Caco-2 (cell line): ENCODE data around the gene SHPK. TPM values are rescaled to one million over a fixed set of nuclear protein-coding genes. Genes with fewer than 3 reads are reported as not detected.

Experiments used
- BruUV-seq: library from RNA; stranded (reverse); fragments of 400-500 nt; replicated peaks from 2 replicates; lab custom pipeline; 2021; lab: Mats Ljungman, UMichigan
- CTCF ChIA-PET: fragments of 300-600 bp; sonication (Branson Sonifier 250); formaldehyde crosslinking; loops from one replicate; lab custom pipeline; 2022; ENCODE audit warnings: antibody characterized with exemption; lab: Charles Lee
- POLR2A ChIA-PET: fragments of 300-600 bp; sonication (Branson Sonifier 250); formaldehyde crosslinking; loops from one replicate; lab custom pipeline; 2022; ENCODE audit warnings: antibody characterized with exemption; lab: Charles Lee
- DNase-seq, 2 experiments: peaks; one replicate each; pipeline versions ENCODE4 v3.0.0 to v3.0.0-alpha.2; 2020 to 2022
- H3K27me3 ChIP-seq: replicated peaks from 2 replicates; pipeline ENCODE4 v1.6.0; 2011; ENCODE audit warnings: low read length; ENCODE audit not compliant: control insufficient read depth, insufficient read depth
- H3K36me3 ChIP-seq: 2 replicates; pipeline ENCODE4 v1.5.1; 2011; ENCODE audit warnings: low read length; ENCODE audit not compliant: control insufficient read depth, insufficient read depth
- H3K4me1 ChIP-seq: fragments of 250-450 bp; sonication (Bioruptor Pico); 2 replicates; pipeline ENCODE4 v1.5.1; 2020; ENCODE audit warnings: mild to moderate bottlenecking
- H3K4me3 ChIP-seq: 2 replicates; pipeline ENCODE4 v1.5.1; 2011; ENCODE audit warnings: low read depth, mild to moderate bottlenecking, control low read depth, low read length
- H3K9me3 ChIP-seq: fragments of 250-450 bp; sonication (Bioruptor Pico); 2 replicates; pipeline ENCODE4 v1.5.1; 2020; ENCODE audit warnings: mild to moderate bottlenecking, moderate library complexity
- H3K27ac Mint-ChIP-seq: one replicate; pipeline ENCODE4 v1.8.0; 2022; ENCODE audit warnings: mixed read lengths; ENCODE audit not compliant: unreplicated experiment
- H3K27me3 Mint-ChIP-seq: one replicate; pipeline ENCODE4 v1.8.0; 2022; ENCODE audit warnings: mixed read lengths; ENCODE audit not compliant: insufficient read depth, unreplicated experiment
- H3K36me3 Mint-ChIP-seq: one replicate; pipeline ENCODE4 v1.8.0; 2022; ENCODE audit warnings: mild to moderate bottlenecking, mixed read lengths; ENCODE audit not compliant: insufficient read depth, unreplicated experiment
- H3K4me1 Mint-ChIP-seq: one replicate; pipeline ENCODE4 v1.8.0; 2022; ENCODE audit warnings: low read depth, mixed read lengths; ENCODE audit not compliant: unreplicated experiment
- H3K4me3 Mint-ChIP-seq: one replicate; pipeline ENCODE4 v1.8.0; 2022; ENCODE audit warnings: mild to moderate bottlenecking, moderate library complexity, mixed read lengths; ENCODE audit not compliant: unreplicated experiment
- H3K9me3 Mint-ChIP-seq: one replicate; pipeline ENCODE4 v1.8.0; 2022; ENCODE audit warnings: mixed read lengths; ENCODE audit not compliant: unreplicated experiment
- CTCF ChIP-seq, 2 experiments: fragments of 200-600 bp in 1 of 2; IDR thresholded peaks; 1 replicate in 1 of 2; 2 replicates in 1 of 2; pipeline versions ENCODE4 v1.5.1 to v1.8.0; 2011 to 2022; ENCODE audit warnings: antibody characterized with exemption in 1 of 2, control low read depth in 1 of 2, inconsistent platforms in 1 of 2, low read depth in 1 of 2, low read length in 1 of 2, mild to moderate bottlenecking in 1 of 2, moderate library complexity in 1 of 2; ENCODE audit not compliant: insufficient read depth in 1 of 2, severe bottlenecking in 1 of 2, unreplicated experiment in 1 of 2
- intact Hi-C: fragments of 100-400 bp; cut with micrococcal nuclease; formaldehyde crosslinking; loops from one replicate; pipeline ENCODE4 v1.10.0; 2022; ENCODE audit not compliant: unreplicated experiment
- total RNA-seq: library from RNA; stranded (reverse); gene quantifications from 2 replicates; pipeline ENCODE4 v1.2.3, GENCODE V29; 2022

SHPK gene
- total RNA-seq, 1 experiment from 2014 or later, result 17.7 TPM

GRCh38 chr17:3596804-3597464 lies 39.1 kb downstream of the SHPK start:
- no TSS peak for BruUV-seq
- POLR2A ChIA-PET, result no interaction called here
- no peak overlapping the region for H3K4me3 ChIP-seq
- no peaks in the 10 kb centered on the region for H3K4me1 ChIP-seq
- no peaks in the 10 kb centered on the region for H3K27me3 ChIP-seq
- no peaks in the 10 kb centered on the region for H3K36me3 Mint-ChIP-seq
- no peak overlapping the region for H3K27ac Mint-ChIP-seq
- TF ChIP-seq CTCF (IDR thresholded peaks at IDR 0.05; ENCODE audit: insufficient read depth in 1 of 2, low read depth in 1 of 2, low read length in 1 of 2, severe bottlenecking in 1 of 2, unreplicated experiment in 1 of 2), result no peak
- no peaks in the 10 kb centered on the region for H3K4me1 Mint-ChIP-seq
- no peaks in the 10 kb centered on the region for H3K9me3 Mint-ChIP-seq
- H3K27me3 Mint-ChIP-seq, result no peaks in the 10 kb centered on the region
- no peaks in the 10 kb centered on the region for H3K36me3 ChIP-seq
- H3K4me3 Mint-ChIP-seq, result no peak overlapping the region
- intact Hi-C loops, result no loop called here
- CTCF ChIA-PET, result no interaction called here
- DNase-seq, result no peak
- no peaks in the 10 kb centered on the region for H3K9me3 ChIP-seq

GRCh38 chr17:3594976-3595375 lies 41.1 kb downstream of the SHPK start:
- ChIA-PET POLR2A (no interaction called here), CTCF (no interaction called here)
- Histone ChIP-seq H3K4me1 (no peaks in the 10 kb centered on the region), H3K36me3 (no peaks in the 10 kb centered on the region), H3K27me3 (no peaks in the 10 kb centered on the region), H3K4me3 (no peak overlapping the region), H3K9me3 (no peaks in the 10 kb centered on the region)
- no peaks in the 10 kb centered on the region for H3K27me3 Mint-ChIP-seq
- no TSS peak for BruUV-seq
- no peak overlapping the region for H3K4me3 Mint-ChIP-seq
- no peaks in the 10 kb centered on the region for H3K9me3 Mint-ChIP-seq
- H3K4me1 Mint-ChIP-seq, result no peaks in the 10 kb centered on the region
- no peak overlapping the region for H3K27ac Mint-ChIP-seq
- intact Hi-C loops, result no loop called here
- H3K36me3 Mint-ChIP-seq, result no peaks in the 10 kb centered on the region
- no peak for TF ChIP-seq CTCF (IDR thresholded peaks at IDR 0.05; ENCODE audit: insufficient read depth in 1 of 2, low read depth in 1 of 2, low read length in 1 of 2, severe bottlenecking in 1 of 2, unreplicated experiment in 1 of 2)
- DNase-seq, result no peak

DNA sequence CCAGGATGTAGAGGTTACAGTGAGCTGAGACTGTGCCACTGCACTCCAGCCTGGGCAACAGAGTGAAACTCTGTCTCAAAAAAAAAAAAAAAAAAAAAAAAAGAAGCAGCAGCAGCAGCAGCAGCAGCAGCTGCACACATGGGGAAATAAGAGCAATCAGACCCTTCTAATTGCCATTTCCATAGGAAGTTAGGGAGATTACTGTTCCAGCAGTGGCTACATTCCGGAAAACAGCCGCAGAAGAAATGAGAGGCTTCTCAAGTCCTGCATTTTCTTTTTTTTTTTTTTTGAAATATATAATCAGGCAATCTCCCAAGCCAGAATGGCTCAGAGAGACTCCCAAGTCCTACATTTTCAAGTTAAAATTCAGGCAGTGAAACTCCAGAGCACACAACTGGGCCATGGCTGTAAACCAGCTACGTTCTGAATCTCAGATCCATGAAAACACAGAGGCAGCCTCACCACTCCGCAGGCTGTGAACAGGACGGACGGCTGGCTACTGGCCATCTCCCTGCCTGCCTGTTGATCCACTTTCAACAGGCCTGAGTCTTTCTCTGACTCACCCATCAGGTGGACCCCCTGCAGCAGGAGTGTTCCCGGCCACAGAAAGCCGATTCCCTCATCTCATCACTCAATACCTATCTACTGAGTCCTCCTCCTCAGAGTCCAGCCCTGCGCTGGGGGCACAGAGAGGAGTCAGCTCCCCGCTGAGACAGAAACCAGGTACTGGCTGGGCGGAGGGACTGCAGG lies 41.8 kb downstream of the SHPK start:
- intact Hi-C loops, result no loop called here
- Mint-ChIP-seq H3K4me3 (no peak overlapping the region), H3K9me3 (no peaks in the 10 kb centered on the region), H3K36me3 (no peaks in the 10 kb centered on the region), H3K27me3 (no peaks in the 10 kb centered on the region), H3K27ac (no peak overlapping the region), H3K4me1 (no peaks in the 10 kb centered on the region)
- TF ChIP-seq CTCF (IDR thresholded peaks at IDR 0.05; ENCODE audit: insufficient read depth in 1 of 2, low read depth in 1 of 2, low read length in 1 of 2, severe bottlenecking in 1 of 2, unreplicated experiment in 1 of 2), result no peak
- CTCF ChIA-PET, result no interaction called here
- Histone ChIP-seq H3K27me3 (no peaks in the 10 kb centered on the region), H3K4me1 (no peaks in the 10 kb centered on the region), H3K36me3 (no peaks in the 10 kb centered on the region), H3K4me3 (no peak overlapping the region), H3K9me3 (no peaks in the 10 kb centered on the region)
- BruUV-seq, result no TSS peak
- POLR2A ChIA-PET, result no interaction called here
- no peak for DNase-seq
